A549 (cell line): ENCODE measurements around the gene PPP1R11.

ENCODE experiments used
- CHD2 ChIP-seq: fragments of 150-350 bp; IDR thresholded peaks from 2 replicates; pipeline ENCODE4 v1.6.1; 2014; ENCODE audit warnings: low read length; ENCODE audit not compliant: partially characterized antibody
- CTCF ChIP-seq: fragments of >200 bp; sonication (Bioruptor Twin); formaldehyde crosslinking; IDR thresholded peaks from 3 replicates; pipeline ENCODE4 v1.5.1; 2016
- USF2 ChIP-seq: fragments of 450-650 bp; IDR thresholded peaks from 2 replicates; pipeline ENCODE4 v1.6.1; 2014; ENCODE audit warnings: antibody characterized with exemption

GRCh38 chr6:30101444-30102413 lies 34.7 kb downstream of the PPP1R11 start:
- TF ChIP-seq CHD2 (no peak), CTCF (no peak), USF2 (no peak)
